Adipocyte (in vitro differentiated cells): ENCODE data around the gene NSG2.

Experiments
- DNase-seq: peaks from one replicate; pipeline ENCODE4 v3.0.0-alpha.2; 2015; ENCODE audit warnings: low read depth
- H3K27me3 ChIP-seq: replicated peaks from 2 replicates; pipeline ENCODE4 v1.7.0; 2013; ENCODE audit warnings: mild to moderate bottlenecking, low read length, moderate library complexity; ENCODE audit not compliant: control insufficient read depth, insufficient read depth
- H3K36me3 ChIP-seq: 2 replicates; pipeline ENCODE4 v1.7.0; 2013; ENCODE audit warnings: low read length, mild to moderate bottlenecking, moderate library complexity; ENCODE audit not compliant: control insufficient read depth, insufficient read depth, severe bottlenecking
- H3K4me1 ChIP-seq: 2 replicates; pipeline ENCODE4 v1.7.0; 2013; ENCODE audit warnings: mild to moderate bottlenecking, low read length, moderate library complexity; ENCODE audit not compliant: control insufficient read depth, insufficient read depth
- H3K4me3 ChIP-seq: 2 replicates; pipeline ENCODE4 v1.7.0; 2013; ENCODE audit warnings: mild to moderate bottlenecking, low read length, moderate library complexity
- H3K9ac ChIP-seq: 2 replicates; pipeline ENCODE4 v1.7.0; 2013; ENCODE audit warnings: mild to moderate bottlenecking, low read length, moderate library complexity
- H3K9me3 ChIP-seq: 2 replicates; pipeline ENCODE4 v1.7.0; 2013; ENCODE audit warnings: mild to moderate bottlenecking, low read length, moderate library complexity; ENCODE audit not compliant: control insufficient read depth

The NSG2 gene

GRCh38 chr5:174030286-174030685 lies 15.2 kb upstream of the NSG2 start:
- Histone ChIP-seq H3K4me3 (no peak overlapping the region), H3K36me3 (no peaks in the 10 kb centered on the region), H3K9ac (no peak overlapping the region), H3K9me3 (peaks cover 20% of the 10 kb centered on the region), H3K27me3 (peaks cover 10% of the 10 kb centered on the region), H3K4me1 (no peaks in the 10 kb centered on the region)
- no peak for DNase-seq

DNA sequence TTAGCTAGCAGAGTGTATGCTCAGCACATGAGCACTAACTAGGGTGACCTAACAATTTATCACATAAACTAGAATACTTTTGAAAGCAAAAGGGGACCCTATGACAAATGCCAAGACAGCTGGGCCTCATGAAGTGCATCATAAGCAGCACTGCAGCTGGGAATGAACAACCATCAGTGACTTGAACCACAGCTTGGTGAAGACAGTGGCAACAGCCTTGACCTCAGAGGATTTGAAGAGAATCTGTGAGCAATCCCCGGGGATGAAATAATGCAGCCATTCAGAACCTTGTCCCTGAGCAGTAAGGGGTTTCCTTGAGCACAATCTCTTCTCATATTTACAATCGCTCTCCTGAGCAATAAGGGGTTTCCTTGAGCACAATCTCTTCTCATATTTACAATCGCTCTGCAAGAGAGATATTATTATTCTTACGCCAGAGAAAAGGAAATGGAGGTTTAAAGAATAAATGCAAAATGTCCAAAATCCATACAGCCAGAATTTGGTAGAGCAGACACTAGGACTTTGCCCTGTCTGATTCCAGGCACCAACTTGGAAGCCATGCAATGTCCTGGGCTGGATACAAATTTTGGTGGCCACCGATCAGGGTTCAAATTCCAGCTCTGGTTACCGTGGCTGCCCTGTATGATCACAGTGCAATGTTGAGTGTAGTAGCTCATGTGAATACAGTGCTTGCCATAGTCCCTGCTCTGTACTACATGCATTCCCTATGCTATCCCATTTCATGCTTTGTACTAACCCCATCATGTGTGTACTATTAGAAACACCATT lies 846 bp upstream of the NSG2 start:
- DNase-seq = no peak

GRCh38 chr5:174046558-174046957 lies 1.1 kb downstream of the NSG2 start:
- Histone ChIP-seq H3K36me3 (no peaks in the 10 kb centered on the region), H3K4me1 (no peaks in the 10 kb centered on the region), H3K27me3 (peaks cover 22% of the 10 kb centered on the region), H3K9ac (no peak overlapping the region), H3K9me3 (no peaks in the 10 kb centered on the region), H3K4me3 (no peak overlapping the region)
- no peak for DNase-seq

More for the DNA sequence above, 846 bp upstream of the NSG2 start:
- Histone ChIP-seq H3K4me3 (no peak overlapping the region), H3K9me3 (no peaks in the 10 kb centered on the region), H3K4me1 (no peaks in the 10 kb centered on the region), H3K36me3 (no peaks in the 10 kb centered on the region), H3K27me3 (peaks cover 23% of the 10 kb centered on the region), H3K9ac (no peak overlapping the region)

GRCh38 chr5:174047472-174048099 lies 2.1 kb downstream of the NSG2 start:
- no peak overlapping the region for H3K4me3 ChIP-seq
- no peak overlapping the region for H3K9ac ChIP-seq
- H3K4me1 ChIP-seq = no peaks in the 10 kb centered on the region
- peaks cover 22% of the 10 kb centered on the region for H3K27me3 ChIP-seq
- no peaks in the 10 kb centered on the region for H3K9me3 ChIP-seq
- H3K36me3 ChIP-seq = no peaks in the 10 kb centered on the region
- DNase-seq = no peak

- no peak overlapping the region for H3K9ac ChIP-seq
- H3K4me3 ChIP-seq = no peak overlapping the region
- no peaks in the 10 kb centered on the region for H3K4me1 ChIP-seq
- H3K36me3 ChIP-seq = no peaks in the 10 kb centered on the region
- DNase-seq = no peak
- no peaks in the 10 kb centered on the region for H3K9me3 ChIP-seq
- H3K27me3 ChIP-seq = peaks cover 10% of the 10 kb centered on the region
Measured at GRCh38 chr5:174052636-174053035, 7.1 kb downstream of the NSG2 start.

- peaks cover 4% of the 10 kb centered on the region for H3K27me3 ChIP-seq
- DNase-seq = no peak
- H3K9me3 ChIP-seq = no peaks in the 10 kb centered on the region
- no peak overlapping the region for H3K4me3 ChIP-seq
- H3K4me1 ChIP-seq = no peaks in the 10 kb centered on the region
- no peak overlapping the region for H3K9ac ChIP-seq
- no peaks in the 10 kb centered on the region for H3K36me3 ChIP-seq
Measured at GRCh38 chr5:174053905-174054304, 8.4 kb downstream of the NSG2 start.

- Histone ChIP-seq H3K36me3 (no peaks in the 10 kb centered on the region), H3K9ac (no peak overlapping the region)
- no peak for DNase-seq
Measured at GRCh38 chr5:174056064-174056847, 10.8 kb downstream of the NSG2 start.

GRCh38 chr5:174057206-174057605 lies 11.7 kb downstream of the NSG2 start:
- Histone ChIP-seq H3K4me3 (no peak overlapping the region), H3K4me1 (no peaks in the 10 kb centered on the region), H3K27me3 (peaks cover 4% of the 10 kb centered on the region), H3K9me3 (peaks cover 6% of the 10 kb centered on the region), H3K36me3 (no peaks in the 10 kb centered on the region), H3K9ac (no peak overlapping the region)
- no peak for DNase-seq

More at GRCh38 chr5:174056064-174056847, 10.8 kb downstream of the NSG2 start:
- peaks cover 6% of the 10 kb centered on the region for H3K9me3 ChIP-seq
- H3K27me3 ChIP-seq = peaks cover 4% of the 10 kb centered on the region
- no peaks in the 10 kb centered on the region for H3K4me1 ChIP-seq
- H3K4me3 ChIP-seq = no peak overlapping the region

GRCh38 chr5:174058433-174059122 lies 13.1 kb downstream of the NSG2 start:
- H3K9ac ChIP-seq = no peak overlapping the region
- DNase-seq = no peak
- peaks cover 6% of the 10 kb centered on the region for H3K9me3 ChIP-seq
- H3K27me3 ChIP-seq = peaks cover 4% of the 10 kb centered on the region
- no peaks in the 10 kb centered on the region for H3K36me3 ChIP-seq
- no peak overlapping the region for H3K4me3 ChIP-seq
- H3K4me1 ChIP-seq = no peaks in the 10 kb centered on the region

- Histone ChIP-seq H3K36me3 (no peaks in the 10 kb centered on the region), H3K4me3 (no peak overlapping the region), H3K4me1 (no peaks in the 10 kb centered on the region), H3K9me3 (peaks cover 6% of the 10 kb centered on the region), H3K27me3 (peaks cover 4% of the 10 kb centered on the region), H3K9ac (no peak overlapping the region)
- DNase-seq = no peak
Measured at GRCh38 chr5:174059247-174059646, 13.7 kb downstream of the NSG2 start.
